K562 (cell line): ENCODE data around the gene ZDHHC11. TPM values are rescaled to one million over a fixed set of nuclear protein-coding genes. Genes with fewer than 3 reads are reported as not detected.

Experiments used
- ATAC-seq: fragments of 200-7000 bp; cut with Tn5 transposase; 3 replicates; pipeline ENCODE4 v1.9.1; 2020; ENCODE audit warnings: moderate library complexity
- BruUV-seq: library from RNA; stranded (reverse); fragments of 400-500 nt; replicated peaks from 2 replicates; lab custom pipeline; 2021; lab: Mats Ljungman, UMichigan
- CTCF ChIA-PET: fragments of 300-600 bp; formaldehyde crosslinking; extraction: SDS; loops from one replicate; lab custom pipeline; 2021; ENCODE audit warnings: low intra/inter-chr PET ratio; lab: Yijun Ruan, JAX
- POLR2A ChIA-PET: fragments of 300-600, 350-650 bp; sonication (Branson Sonifier 250); formaldehyde crosslinking; extraction: SDS; loops from one replicate; lab custom pipeline; 2021; ENCODE audit warnings: antibody characterized with exemption, inconsistent platforms; lab: Yijun Ruan, JAX
- DNase-seq, 4 experiments: peaks; one replicate each; pipeline versions ENCODE4 v3.0.0 to v3.0.0-alpha.2; 2011 to 2018; ENCODE audit warnings: low spot score in 3 of 4, mixed read lengths in 3 of 4; ENCODE audit errors: extremely low read depth in 1 of 4
- FAIRE-seq: peaks from 2 replicates; lab custom pipeline; 2011; peaks lifted over from hg19 to GRCh38; lab: Jason Lieb, UNC
- H2AFZ ChIP-seq: 2 replicates; pipeline ENCODE4 v1.6.0; 2011; ENCODE audit warnings: low read depth, low read length, control low read depth, inconsistent platforms
- H3K27ac ChIP-seq: fragments of 200-600 bp; 3 replicates; pipeline ENCODE4 v1.8.0; 2011; ENCODE audit warnings: low read depth, mild to moderate bottlenecking, control low read depth, inconsistent platforms, low read length, moderate library complexity, mixed read lengths; ENCODE audit errors: extremely low read depth
- H3K27me3 ChIP-seq, 2 experiments: fragments of 300-600 bp in 1 of 2; 2 replicates in 1 of 2; 3 replicates in 1 of 2; pipeline versions ENCODE4 v1.6.0 to v1.8.0; 2011; ENCODE audit warnings: inconsistent platforms in 2 of 2, low read length in 2 of 2, mild to moderate bottlenecking in 1 of 2, mixed read lengths in 1 of 2, moderate library complexity in 1 of 2; ENCODE audit not compliant: control insufficient read depth in 2 of 2, insufficient read depth in 2 of 2
- H3K36me3 ChIP-seq: fragments of 300-600 bp; 3 replicates; pipeline ENCODE4 v1.8.0; 2011; ENCODE audit warnings: mild to moderate bottlenecking, low read length, inconsistent platforms; ENCODE audit not compliant: control insufficient read depth, insufficient read depth
- H3K4me1 ChIP-seq, 2 experiments: fragments of 200-600 bp in 1 of 2; replicated peaks in 1 of 2; 2 replicates in 1 of 2; 3 replicates in 1 of 2; pipeline versions ENCODE4 v1.5.1 to v1.8.0; 2011; ENCODE audit warnings: inconsistent platforms in 2 of 2, low read length in 2 of 2, mild to moderate bottlenecking in 1 of 2, mixed read lengths in 1 of 2, moderate library complexity in 1 of 2; ENCODE audit not compliant: control insufficient read depth in 2 of 2, insufficient read depth in 2 of 2
- H3K4me2 ChIP-seq: 2 replicates; pipeline ENCODE4 v1.6.1; 2011; ENCODE audit warnings: low read length, control low read depth, inconsistent platforms, mixed read lengths; ENCODE audit not compliant: insufficient read depth
- H3K4me3 ChIP-seq: fragments of 200-600 bp; sonication (generic), shearing (Covaris generic); 2 replicates; pipeline ENCODE4 v1.5.1; 2016; ENCODE audit warnings: control low read depth, inconsistent platforms
- H3K79me2 ChIP-seq: fragments of 200-600 bp; 3 replicates; pipeline ENCODE4 v1.8.0; 2011; ENCODE audit warnings: low read length, inconsistent platforms; ENCODE audit not compliant: control insufficient read depth, insufficient read depth
- H3K9ac ChIP-seq, 2 experiments: 2 replicates each; pipeline versions ENCODE4 v1.6.0 to v1.6.1; 2011; ENCODE audit warnings: low read depth in 2 of 2, low read length in 2 of 2, control low read depth in 1 of 2, inconsistent platforms in 1 of 2, mild to moderate bottlenecking in 1 of 2, mixed read lengths in 1 of 2; ENCODE audit not compliant: insufficient read depth in 1 of 2
- H3K9me1 ChIP-seq: one replicate; pipeline ENCODE4 v1.6.0; 2011; ENCODE audit warnings: inconsistent platforms, mild to moderate bottlenecking, low read length, moderate library complexity; ENCODE audit not compliant: control insufficient read depth, insufficient read depth
- H3K9me3 ChIP-seq: replicated peaks from 2 replicates; pipeline ENCODE4 v1.5.1; 2011; ENCODE audit warnings: low read depth, low read length, inconsistent platforms; ENCODE audit not compliant: control insufficient read depth, insufficient read depth
- H4K20me1 ChIP-seq: replicated peaks from 2 replicates; pipeline ENCODE4 v1.6.1; 2011; ENCODE audit warnings: low read length, inconsistent platforms, mixed read lengths; ENCODE audit not compliant: control insufficient read depth, insufficient read depth
- ADNP ChIP-seq: fragments of 200-800 bp; sonication (Bioruptor generic); IDR thresholded peaks from 2 replicates; pipeline ENCODE4 v1.6.1; 2016; ENCODE audit warnings: missing genetic modification characterization, missing compliant biosample characterization
- CSDE1 ChIP-seq, 2 experiments: fragments of 450-650 bp; IDR thresholded peaks; 2 replicates each; pipeline ENCODE4 v1.6.1; 2016; ENCODE audit warnings: mild to moderate bottlenecking in 1 of 2
- E2F1 ChIP-seq: sonication (generic); formaldehyde crosslinking; IDR thresholded peaks from 2 replicates; pipeline ENCODE4 v1.8.1; 2023; ENCODE audit warnings: mild to moderate bottlenecking, missing genetic modification reagents, moderate library complexity
- SAFB ChIP-seq: fragments of 200-400 bp; formaldehyde crosslinking; IDR thresholded peaks from 2 replicates; pipeline ENCODE4 v1.6.1; 2017; ENCODE audit warnings: low read depth, low read length, borderline replicate concordance
- ZBTB1 ChIP-seq: sonication (generic); formaldehyde crosslinking; IDR thresholded peaks from 2 replicates; pipeline ENCODE4 v1.8.1; 2023; ENCODE audit warnings: missing genetic modification reagents, low read depth, mild to moderate bottlenecking, borderline replicate concordance
- ZNF165 ChIP-seq: fragments of 250-450 bp; sonication (Bioruptor Pico); IDR thresholded peaks from 2 replicates; pipeline ENCODE4 v1.4.0; 2020; ENCODE audit warnings: borderline replicate concordance
- WGBS: fragments of 100-300 bp; shearing (Covaris generic); methylation state at CpG from one replicate; pipeline ENCODE4 v1.1.6; 2016; ENCODE audit warnings: low coverage, mixed read lengths; ENCODE audit not compliant: insufficient coverage; ENCODE audit errors: missing lambda C conversion rate; 5-methylcytosine and 5-hydroxymethylcytosine counted together
- in situ Hi-C: fragments of 300-500 bp; cut with MboI; formaldehyde crosslinking; loops from 4 replicates; pipeline ENCODE4 v1.15.0; 2018; ENCODE audit warnings: inconsistent platforms, mixed read lengths
- intact Hi-C: fragments of 100-400 bp; cut with micrococcal nuclease; formaldehyde crosslinking; loops from 2 replicates; pipeline ENCODE4 v1.14.2; 2022
- polyA plus RNA-seq, 8 experiments: library from polyadenylated mRNA; depleted of rRNA in 4 of 8; stranded (reverse) in 5 of 8; unstranded in 3 of 8; fragments of >200 nt; fragmentation: Nextera tagmentation in 2 of 8; fragmentation: Illumina TruSeq in 1 of 8; extraction: Ambion mirVana in 2 of 8; extraction: Trizol in 1 of 8; gene quantifications; 2 replicates each; pipeline versions ENCODE4 v1.2.1 to v1.2.3, GENCODE V29; 2011 to 2014; ENCODE audit warnings: inconsistent platforms in 1 of 8, missing spikeins in 1 of 8
- total RNA-seq, 7 experiments: library from RNA; depleted of rRNA in 6 of 7; stranded (reverse); fragments of >200 nt in 6 of 7; fragmentation: Illumina TruSeq in 2 of 7; extraction: Trizol in 2 of 7; gene quantifications; 2 replicates each; pipeline versions ENCODE4 v1.2.1 to v1.2.3, GENCODE V29; 2011 to 2021; ENCODE audit warnings: low replicate concordance in 1 of 7
- TF ChIP-seq, protein P1 (sequence below), 2 experiments: fragments of 450-650 bp in 1 of 2; sonication (generic) in 1 of 2; formaldehyde crosslinking in 1 of 2; IDR thresholded peaks; 2 replicates each; pipeline versions ENCODE4 v1.7.1 to v1.9.0; 2016 to 2022; ENCODE audit warnings: inconsistent platforms in 1 of 2, mild to moderate bottlenecking in 1 of 2, missing genetic modification reagents in 1 of 2
- TF ChIP-seq, protein P2 (sequence below): fragments of 450-650 bp; formaldehyde crosslinking; IDR thresholded peaks from 2 replicates; pipeline ENCODE4 v1.4.0; 2022; ENCODE audit warnings: missing genetic modification characterization

ZDHHC11 gene
- total and polyA plus RNA-seq, 9 of the 15 experiments (the other 6 are each of a cell fraction or from before 2014, with no cell fraction given) = 0.07 to 2.3 (median 0.52) TPM

DNA sequence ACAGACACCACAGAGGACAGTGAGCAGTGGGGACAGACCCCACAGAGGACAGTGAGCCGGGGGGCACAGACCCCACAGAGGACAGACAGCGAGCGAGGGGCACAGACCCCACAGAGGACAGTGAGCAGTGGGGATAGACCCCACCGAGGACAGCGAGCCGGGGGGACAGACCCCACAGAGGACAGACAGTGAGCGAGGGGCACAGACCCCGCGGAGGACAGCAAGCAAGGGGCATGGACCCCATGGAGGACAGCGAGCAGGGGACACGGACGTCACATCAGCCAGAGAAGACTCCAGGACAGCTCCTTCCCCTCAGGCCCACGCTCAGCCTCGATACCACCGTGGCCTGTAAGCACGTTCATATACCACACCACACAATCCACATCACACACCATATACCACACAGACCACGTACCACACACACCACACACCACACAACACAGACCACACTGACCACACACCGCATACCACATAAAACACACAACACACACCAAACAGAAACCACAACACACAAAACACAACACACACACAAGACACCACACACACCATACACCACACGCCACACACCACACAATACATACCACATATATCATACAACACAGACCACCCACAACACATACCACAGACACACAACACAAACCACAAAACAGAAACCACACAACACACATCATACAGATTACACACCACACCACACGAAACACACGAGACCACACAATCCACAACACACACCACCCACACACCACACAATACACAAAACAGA is 5.2 kb upstream of the ZDHHC11 start:
- no peaks in the 10 kb centered on the region for H3K9me1 ChIP-seq
- no peaks in the 10 kb centered on the region for H3K79me2 ChIP-seq
- ChIA-PET CTCF (no interaction called here), POLR2A (interaction anchor here (0.6 kb wide), 2 partner anchors 92 to 107 kb away, joined by 3 to 4 read pairs; no protein-coding TSS in a partner anchor)
- H4K20me1 ChIP-seq = peaks cover 19% of the 10 kb centered on the region
- no peak overlapping the region for H3K9ac ChIP-seq
- no peak overlapping the region for H3K4me2 ChIP-seq
- H3K27me3 ChIP-seq = peaks cover 9 to 22% of the 10 kb centered on the region in 2 experiments; a peak in 4 of 5 replicates
- FAIRE-seq (peak; percentile 93), DNase-seq (no peak), ATAC-seq (peak; percentile 40; the same call in 2 of the 3 replicates)
- peaks cover 0 to 26% of the 10 kb centered on the region in 2 experiments; a peak in 2 of 5 replicates for H3K4me1 ChIP-seq
- WGBS = 54% methylated on average over 21 of the region's 21 CpGs
- H3K9me3 ChIP-seq = no peaks in the 10 kb centered on the region
- H3K27ac ChIP-seq = no peak overlapping the region
- in situ Hi-C loops (no loop called here), intact Hi-C loops (loop anchor here (10.0 kb wide), 1 partner anchor 181 kb away; no protein-coding TSS in a partner anchor)
- H2AFZ ChIP-seq = no peak overlapping the region
- no peak overlapping the region for H3K4me3 ChIP-seq
- H3K36me3 ChIP-seq = no peaks in the 10 kb centered on the region
- BruUV-seq = no TSS peak
- TF ChIP-seq CSDE1 (IDR thresholded peaks at IDR 0.05) (no peak; a peak in 1 of 4 replicates), E2F1 (CRISPR knock-in tag) (no peak), ZNF165 (CRISPR knock-in tag) (no peak), SAFB (peak; percentile 4; the same call in 1 of the 2 replicates), ZBTB1 (CRISPR knock-in tag) (peak; percentile 97), ADNP (tag) (no peak)
- TF ChIP-seq, protein P1, sequence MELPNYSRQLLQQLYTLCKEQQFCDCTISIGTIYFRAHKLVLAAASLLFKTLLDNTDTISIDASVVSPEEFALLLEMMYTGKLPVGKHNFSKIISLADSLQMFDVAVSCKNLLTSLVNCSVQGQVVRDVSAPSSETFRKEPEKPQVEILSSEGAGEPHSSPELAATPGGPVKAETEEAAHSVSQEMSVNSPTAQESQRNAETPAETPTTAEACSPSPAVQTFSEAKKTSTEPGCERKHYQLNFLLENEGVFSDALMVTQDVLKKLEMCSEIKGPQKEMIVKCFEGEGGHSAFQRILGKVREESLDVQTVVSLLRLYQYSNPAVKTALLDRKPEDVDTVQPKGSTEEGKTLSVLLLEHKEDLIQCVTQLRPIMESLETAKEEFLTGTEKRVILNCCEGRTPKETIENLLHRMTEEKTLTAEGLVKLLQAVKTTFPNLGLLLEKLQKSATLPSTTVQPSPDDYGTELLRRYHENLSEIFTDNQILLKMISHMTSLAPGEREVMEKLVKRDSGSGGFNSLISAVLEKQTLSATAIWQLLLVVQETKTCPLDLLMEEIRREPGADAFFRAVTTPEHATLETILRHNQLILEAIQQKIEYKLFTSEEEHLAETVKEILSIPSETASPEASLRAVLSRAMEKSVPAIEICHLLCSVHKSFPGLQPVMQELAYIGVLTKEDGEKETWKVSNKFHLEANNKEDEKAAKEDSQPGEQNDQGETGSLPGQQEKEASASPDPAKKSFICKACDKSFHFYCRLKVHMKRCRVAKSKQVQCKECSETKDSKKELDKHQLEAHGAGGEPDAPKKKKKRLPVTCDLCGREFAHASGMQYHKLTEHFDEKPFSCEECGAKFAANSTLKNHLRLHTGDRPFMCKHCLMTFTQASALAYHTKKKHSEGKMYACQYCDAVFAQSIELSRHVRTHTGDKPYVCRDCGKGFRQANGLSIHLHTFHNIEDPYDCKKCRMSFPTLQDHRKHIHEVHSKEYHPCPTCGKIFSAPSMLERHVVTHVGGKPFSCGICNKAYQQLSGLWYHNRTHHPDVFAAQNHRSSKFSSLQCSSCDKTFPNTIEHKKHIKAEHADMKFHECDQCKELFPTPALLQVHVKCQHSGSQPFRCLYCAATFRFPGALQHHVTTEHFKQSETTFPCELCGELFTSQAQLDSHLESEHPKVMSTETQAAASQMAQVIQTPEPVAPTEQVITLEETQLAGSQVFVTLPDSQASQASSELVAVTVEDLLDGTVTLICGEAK (IDR thresholded peaks at IDR 0.05) = no peak
- TF ChIP-seq, protein P1 (CRISPR knock-in tag; IDR thresholded peaks at IDR 0.05) = no peak
- TF ChIP-seq, protein P2, sequence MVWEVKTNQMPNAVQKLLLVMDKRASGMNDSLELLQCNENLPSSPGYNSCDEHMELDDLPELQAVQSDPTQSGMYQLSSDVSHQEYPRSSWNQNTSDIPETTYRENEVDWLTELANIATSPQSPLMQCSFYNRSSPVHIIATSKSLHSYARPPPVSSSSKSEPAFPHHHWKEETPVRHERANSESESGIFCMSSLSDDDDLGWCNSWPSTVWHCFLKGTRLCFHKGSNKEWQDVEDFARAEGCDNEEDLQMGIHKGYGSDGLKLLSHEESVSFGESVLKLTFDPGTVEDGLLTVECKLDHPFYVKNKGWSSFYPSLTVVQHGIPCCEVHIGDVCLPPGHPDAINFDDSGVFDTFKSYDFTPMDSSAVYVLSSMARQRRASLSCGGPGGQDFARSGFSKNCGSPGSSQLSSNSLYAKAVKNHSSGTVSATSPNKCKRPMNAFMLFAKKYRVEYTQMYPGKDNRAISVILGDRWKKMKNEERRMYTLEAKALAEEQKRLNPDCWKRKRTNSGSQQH (CRISPR knock-in tag) = 0 out of 2 replicates have a peak, but pooled peaks have one; percentile 35
